K562 (cell line): ENCODE results near the gene UFL1. TPM values are rescaled to one million over a fixed set of nuclear protein-coding genes. Genes with fewer than 3 reads are reported as not detected.

Source experiments
- KAT8 ChIP-seq: fragments of 450-650 bp; IDR thresholded peaks from 2 replicates; pipeline ENCODE4 v1.6.1; 2016; ENCODE audit warnings: low read depth, mild to moderate bottlenecking
- PRMT5 ChIP-seq: sonication (generic); formaldehyde crosslinking; IDR thresholded peaks from 2 replicates; pipeline ENCODE4 v1.5.0; 2020; ENCODE audit warnings: missing genetic modification reagents
- RHOXF2B ChIP-seq: fragments of 250-450 bp; sonication (Bioruptor Pico); conservative IDR thresholded peaks from 2 replicates; pipeline ENCODE4 v1.5.1; 2021
- ZNF239 ChIP-seq: fragments of 250-450 bp; sonication (Bioruptor Pico); IDR thresholded peaks from 2 replicates; pipeline ENCODE4 v1.4.0; 2020; ENCODE audit warnings: mild to moderate bottlenecking
- polyA plus RNA-seq, 8 experiments: library from polyadenylated mRNA; depleted of rRNA in 4 of 8; stranded (reverse) in 5 of 8; unstranded in 3 of 8; fragments of >200 nt; fragmentation: Nextera tagmentation in 2 of 8; fragmentation: Illumina TruSeq in 1 of 8; extraction: Ambion mirVana in 2 of 8; extraction: Trizol in 1 of 8; gene quantifications; 2 replicates each; pipeline versions ENCODE4 v1.2.1 to v1.2.3, GENCODE V29; 2011 to 2014; ENCODE audit warnings: inconsistent platforms in 1 of 8, missing spikeins in 1 of 8
- total RNA-seq, 7 experiments: library from RNA; depleted of rRNA in 6 of 7; stranded (reverse); fragments of >200 nt in 6 of 7; fragmentation: Illumina TruSeq in 2 of 7; extraction: Trizol in 2 of 7; gene quantifications; 2 replicates each; pipeline versions ENCODE4 v1.2.1 to v1.2.3, GENCODE V29; 2011 to 2021; ENCODE audit warnings: low replicate concordance in 1 of 7
- TF ChIP-seq, protein P1 (sequence below): fragments of 450-650 bp; IDR thresholded peaks from 2 replicates; pipeline ENCODE4 v1.6.1; 2016; ENCODE audit warnings: mild to moderate bottlenecking, moderate library complexity
- TF ChIP-seq, protein P2 (sequence below), 2 experiments: fragments of 450-650 bp; IDR thresholded peaks; 2 replicates each; pipeline ENCODE4 v1.6.1; 2016; ENCODE audit warnings: mild to moderate bottlenecking in 2 of 2, borderline replicate concordance in 1 of 2, low read depth in 1 of 2, moderate library complexity in 1 of 2

The UFL1 gene
- total and polyA plus RNA-seq, 9 of the 15 experiments (the other 6 are each of a cell fraction or from before 2014, with no cell fraction given): 10.9 to 23.1 (median 18.3) TPM

DNA sequence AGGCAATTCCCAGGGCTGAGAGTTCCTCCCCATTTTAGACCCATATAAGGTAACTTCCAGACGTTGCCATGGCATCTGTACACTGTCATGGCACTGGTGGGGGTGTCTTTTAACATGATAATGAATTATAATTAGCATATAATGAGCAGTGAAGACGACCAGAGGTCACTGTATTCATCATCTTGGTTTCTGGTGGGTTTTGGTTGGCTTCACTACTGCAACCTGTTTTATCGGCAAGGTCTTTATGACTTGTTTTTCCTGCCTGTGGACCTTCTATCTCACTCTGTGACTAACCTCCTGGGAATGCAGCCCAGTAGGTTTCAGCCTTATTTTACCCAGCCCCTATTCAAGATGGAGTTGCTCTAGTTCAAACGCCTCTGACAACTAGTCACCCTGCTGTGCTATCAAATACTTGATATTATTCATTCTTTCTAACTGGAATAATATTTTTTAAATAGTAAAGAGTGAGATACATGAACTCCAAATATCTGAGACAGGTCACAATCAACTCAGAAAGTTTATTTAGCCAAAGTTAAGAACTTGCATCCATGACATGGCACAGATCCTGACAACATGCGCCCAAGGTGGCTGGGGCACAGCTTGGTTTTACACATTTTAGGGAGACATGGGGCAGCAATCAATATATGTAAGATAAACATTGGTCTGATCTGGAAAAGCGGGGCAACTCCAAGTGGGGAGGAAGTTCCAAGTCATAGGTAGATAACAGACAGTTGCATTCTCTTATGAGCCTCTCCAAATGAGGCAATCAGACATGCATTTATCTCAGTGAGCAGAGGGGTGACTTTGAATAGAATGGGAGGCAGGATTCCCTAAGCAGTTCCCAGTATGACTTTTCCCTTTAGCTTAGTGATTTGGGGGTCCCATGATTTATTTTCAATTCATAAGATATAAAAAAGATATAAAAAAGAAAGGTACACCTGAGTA lies 1.2 kb upstream of the UFL1 start (continued):
- TF ChIP-seq, protein P1, sequence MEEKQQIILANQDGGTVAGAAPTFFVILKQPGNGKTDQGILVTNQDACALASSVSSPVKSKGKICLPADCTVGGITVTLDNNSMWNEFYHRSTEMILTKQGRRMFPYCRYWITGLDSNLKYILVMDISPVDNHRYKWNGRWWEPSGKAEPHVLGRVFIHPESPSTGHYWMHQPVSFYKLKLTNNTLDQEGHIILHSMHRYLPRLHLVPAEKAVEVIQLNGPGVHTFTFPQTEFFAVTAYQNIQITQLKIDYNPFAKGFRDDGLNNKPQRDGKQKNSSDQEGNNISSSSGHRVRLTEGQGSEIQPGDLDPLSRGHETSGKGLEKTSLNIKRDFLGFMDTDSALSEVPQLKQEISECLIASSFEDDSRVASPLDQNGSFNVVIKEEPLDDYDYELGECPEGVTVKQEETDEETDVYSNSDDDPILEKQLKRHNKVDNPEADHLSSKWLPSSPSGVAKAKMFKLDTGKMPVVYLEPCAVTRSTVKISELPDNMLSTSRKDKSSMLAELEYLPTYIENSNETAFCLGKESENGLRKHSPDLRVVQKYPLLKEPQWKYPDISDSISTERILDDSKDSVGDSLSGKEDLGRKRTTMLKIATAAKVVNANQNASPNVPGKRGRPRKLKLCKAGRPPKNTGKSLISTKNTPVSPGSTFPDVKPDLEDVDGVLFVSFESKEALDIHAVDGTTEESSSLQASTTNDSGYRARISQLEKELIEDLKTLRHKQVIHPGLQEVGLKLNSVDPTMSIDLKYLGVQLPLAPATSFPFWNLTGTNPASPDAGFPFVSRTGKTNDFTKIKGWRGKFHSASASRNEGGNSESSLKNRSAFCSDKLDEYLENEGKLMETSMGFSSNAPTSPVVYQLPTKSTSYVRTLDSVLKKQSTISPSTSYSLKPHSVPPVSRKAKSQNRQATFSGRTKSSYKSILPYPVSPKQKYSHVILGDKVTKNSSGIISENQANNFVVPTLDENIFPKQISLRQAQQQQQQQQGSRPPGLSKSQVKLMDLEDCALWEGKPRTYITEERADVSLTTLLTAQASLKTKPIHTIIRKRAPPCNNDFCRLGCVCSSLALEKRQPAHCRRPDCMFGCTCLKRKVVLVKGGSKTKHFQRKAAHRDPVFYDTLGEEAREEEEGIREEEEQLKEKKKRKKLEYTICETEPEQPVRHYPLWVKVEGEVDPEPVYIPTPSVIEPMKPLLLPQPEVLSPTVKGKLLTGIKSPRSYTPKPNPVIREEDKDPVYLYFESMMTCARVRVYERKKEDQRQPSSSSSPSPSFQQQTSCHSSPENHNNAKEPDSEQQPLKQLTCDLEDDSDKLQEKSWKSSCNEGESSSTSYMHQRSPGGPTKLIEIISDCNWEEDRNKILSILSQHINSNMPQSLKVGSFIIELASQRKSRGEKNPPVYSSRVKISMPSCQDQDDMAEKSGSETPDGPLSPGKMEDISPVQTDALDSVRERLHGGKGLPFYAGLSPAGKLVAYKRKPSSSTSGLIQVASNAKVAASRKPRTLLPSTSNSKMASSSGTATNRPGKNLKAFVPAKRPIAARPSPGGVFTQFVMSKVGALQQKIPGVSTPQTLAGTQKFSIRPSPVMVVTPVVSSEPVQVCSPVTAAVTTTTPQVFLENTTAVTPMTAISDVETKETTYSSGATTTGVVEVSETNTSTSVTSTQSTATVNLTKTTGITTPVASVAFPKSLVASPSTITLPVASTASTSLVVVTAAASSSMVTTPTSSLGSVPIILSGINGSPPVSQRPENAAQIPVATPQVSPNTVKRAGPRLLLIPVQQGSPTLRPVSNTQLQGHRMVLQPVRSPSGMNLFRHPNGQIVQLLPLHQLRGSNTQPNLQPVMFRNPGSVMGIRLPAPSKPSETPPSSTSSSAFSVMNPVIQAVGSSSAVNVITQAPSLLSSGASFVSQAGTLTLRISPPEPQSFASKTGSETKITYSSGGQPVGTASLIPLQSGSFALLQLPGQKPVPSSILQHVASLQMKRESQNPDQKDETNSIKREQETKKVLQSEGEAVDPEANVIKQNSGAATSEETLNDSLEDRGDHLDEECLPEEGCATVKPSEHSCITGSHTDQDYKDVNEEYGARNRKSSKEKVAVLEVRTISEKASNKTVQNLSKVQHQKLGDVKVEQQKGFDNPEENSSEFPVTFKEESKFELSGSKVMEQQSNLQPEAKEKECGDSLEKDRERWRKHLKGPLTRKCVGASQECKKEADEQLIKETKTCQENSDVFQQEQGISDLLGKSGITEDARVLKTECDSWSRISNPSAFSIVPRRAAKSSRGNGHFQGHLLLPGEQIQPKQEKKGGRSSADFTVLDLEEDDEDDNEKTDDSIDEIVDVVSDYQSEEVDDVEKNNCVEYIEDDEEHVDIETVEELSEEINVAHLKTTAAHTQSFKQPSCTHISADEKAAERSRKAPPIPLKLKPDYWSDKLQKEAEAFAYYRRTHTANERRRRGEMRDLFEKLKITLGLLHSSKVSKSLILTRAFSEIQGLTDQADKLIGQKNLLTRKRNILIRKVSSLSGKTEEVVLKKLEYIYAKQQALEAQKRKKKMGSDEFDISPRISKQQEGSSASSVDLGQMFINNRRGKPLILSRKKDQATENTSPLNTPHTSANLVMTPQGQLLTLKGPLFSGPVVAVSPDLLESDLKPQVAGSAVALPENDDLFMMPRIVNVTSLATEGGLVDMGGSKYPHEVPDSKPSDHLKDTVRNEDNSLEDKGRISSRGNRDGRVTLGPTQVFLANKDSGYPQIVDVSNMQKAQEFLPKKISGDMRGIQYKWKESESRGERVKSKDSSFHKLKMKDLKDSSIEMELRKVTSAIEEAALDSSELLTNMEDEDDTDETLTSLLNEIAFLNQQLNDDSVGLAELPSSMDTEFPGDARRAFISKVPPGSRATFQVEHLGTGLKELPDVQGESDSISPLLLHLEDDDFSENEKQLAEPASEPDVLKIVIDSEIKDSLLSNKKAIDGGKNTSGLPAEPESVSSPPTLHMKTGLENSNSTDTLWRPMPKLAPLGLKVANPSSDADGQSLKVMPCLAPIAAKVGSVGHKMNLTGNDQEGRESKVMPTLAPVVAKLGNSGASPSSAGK: no peak
- TF ChIP-seq ZNF239 (CRISPR knock-in tag) (peak; percentile 43; the same call in 1 of the 2 replicates), PRMT5 (CRISPR knock-in tag) (no peak), KAT8 (no peak), RHOXF2B (no peak)
- TF ChIP-seq, protein P2, sequence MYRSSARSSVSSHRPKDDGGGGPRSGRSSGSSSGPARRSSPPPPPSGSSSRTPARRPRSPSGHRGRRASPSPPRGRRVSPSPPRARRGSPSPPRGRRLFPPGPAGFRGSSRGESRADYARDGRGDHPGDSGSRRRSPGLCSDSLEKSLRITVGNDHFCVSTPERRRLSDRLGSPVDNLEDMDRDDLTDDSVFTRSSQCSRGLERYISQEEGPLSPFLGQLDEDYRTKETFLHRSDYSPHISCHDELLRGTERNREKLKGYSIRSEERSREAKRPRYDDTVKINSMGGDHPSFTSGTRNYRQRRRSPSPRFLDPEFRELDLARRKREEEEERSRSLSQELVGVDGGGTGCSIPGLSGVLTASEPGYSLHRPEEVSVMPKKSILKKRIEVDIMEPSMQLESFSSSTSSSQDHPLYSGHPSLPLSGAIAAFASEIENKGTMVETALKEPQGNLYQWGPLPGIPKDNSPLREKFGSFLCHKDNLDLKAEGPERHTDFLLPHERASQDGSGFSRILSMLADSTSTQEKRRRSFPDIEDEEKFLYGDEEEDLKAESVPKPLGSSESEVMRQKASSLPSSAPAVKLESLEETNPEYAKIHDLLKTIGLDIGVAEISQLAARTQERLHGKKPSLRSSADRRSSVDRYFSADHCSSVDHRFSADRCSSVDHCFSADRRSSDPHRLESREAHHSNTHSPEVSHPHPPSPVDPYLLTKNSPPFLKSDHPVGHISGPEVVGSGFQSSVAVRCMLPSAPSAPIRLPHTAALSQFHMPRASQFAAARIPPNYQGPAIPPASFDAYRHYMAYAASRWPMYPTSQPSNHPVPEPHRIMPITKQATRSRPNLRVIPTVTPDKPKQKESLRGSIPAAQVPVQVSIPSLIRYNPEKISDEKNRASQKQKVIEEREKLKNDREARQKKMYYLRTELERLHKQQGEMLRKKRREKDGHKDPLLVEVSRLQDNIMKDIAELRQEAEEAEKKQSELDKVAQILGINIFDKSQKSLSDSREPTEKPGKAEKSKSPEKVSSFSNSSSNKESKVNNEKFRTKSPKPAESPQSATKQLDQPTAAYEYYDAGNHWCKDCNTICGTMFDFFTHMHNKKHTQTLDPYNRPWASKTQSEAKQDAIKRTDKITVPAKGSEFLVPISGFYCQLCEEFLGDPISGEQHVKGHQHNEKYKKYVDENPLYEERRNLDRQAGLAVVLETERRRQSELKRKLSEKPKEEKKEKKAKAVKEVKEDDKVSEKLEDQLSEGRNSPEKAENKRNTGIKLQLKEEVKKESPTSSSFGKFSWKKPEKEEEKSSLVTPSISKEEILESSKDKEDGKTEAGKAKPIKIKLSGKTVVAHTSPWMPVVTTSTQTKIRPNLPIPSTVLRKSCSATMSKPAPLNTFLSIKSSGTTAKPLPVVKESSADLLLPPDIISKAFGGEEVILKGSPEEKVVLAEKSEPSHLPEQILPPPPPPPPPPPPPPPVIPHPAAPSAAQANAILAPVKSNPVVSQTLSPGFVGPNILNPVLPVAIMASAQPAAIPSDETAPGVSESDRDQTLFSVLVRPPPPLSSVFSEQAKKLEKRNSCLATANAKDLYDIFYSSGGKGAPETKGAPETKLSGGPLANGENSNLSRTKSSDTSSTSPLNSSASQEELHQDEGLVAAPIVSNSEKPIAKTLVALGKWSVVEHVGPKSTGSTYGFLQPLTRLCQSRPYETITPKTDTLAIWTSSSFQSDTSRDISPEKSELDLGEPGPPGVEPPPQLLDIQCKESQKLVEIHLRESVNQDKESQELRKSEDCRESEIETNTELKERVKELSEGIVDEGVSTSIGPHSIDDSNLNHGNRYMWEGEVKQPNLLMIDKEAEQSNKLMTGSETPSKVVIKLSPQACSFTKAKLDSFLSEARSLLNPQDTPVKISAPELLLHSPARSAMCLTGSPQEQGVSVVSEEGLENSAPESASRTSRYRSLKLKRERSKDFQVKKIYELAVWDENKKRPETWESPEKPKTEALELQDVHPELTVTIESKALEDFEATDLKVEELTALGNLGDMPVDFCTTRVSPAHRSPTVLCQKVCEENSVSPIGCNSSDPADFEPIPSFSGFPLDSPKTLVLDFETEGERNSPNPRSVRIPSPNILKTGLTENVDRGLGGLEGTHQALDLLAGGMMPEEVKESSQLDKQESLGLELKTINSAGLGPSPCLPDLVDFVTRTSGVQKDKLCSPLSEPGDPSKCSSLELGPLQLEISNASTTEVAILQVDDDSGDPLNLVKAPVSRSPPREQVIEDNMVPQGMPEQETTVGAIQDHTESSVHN (IDR thresholded peaks at IDR 0.05; ENCODE audit: borderline replicate concordance in 1 of 2, low read depth in 1 of 2): no peak
